HEK293 (cell line): ENCODE results near the gene HDAC11.
A peak's percentile ranks its signal among the peaks of the same experiment; 100 is the strongest.

Source experiments
- CTCF ChIA-PET: fragments of 350-600 bp; formaldehyde crosslinking; extraction: SDS; loops from one replicate; lab custom pipeline; 2021; ENCODE audit warnings: antibody characterized with exemption; lab: Yijun Ruan, JAX
- POLR2A ChIA-PET: fragments of 300-600 bp; formaldehyde crosslinking; extraction: SDS; loops from one replicate; lab custom pipeline; 2020; ENCODE audit warnings: antibody characterized with exemption, inconsistent platforms; lab: Yijun Ruan, JAX
- H3K27ac ChIP-seq: fragments of 200-500 bp; sonication (Bioruptor generic); 2 replicates; pipeline ENCODE4 v1.5.1; 2014; ENCODE audit warnings: low read depth, low read length, control low read depth, inconsistent platforms; ENCODE audit errors: extremely low read depth
- H3K36me3 ChIP-seq, 2 experiments: fragments of 200-500 bp in 1 of 2; sonication (Bioruptor generic) in 1 of 2; 1 replicate in 1 of 2; 2 replicates in 1 of 2; pipeline ENCODE4 v1.5.1; 2014 to 2017; ENCODE audit warnings: inconsistent platforms in 2 of 2, low read length in 2 of 2; ENCODE audit not compliant: control insufficient read depth in 2 of 2, insufficient read depth in 1 of 2
- H3K4me1 ChIP-seq: fragments of 200-500 bp; sonication (Bioruptor generic); 2 replicates; pipeline ENCODE4 v1.5.1; 2014; ENCODE audit warnings: mild to moderate bottlenecking, low read length, inconsistent platforms; ENCODE audit not compliant: control insufficient read depth, insufficient read depth
- H3K4me3 ChIP-seq: 2 replicates; pipeline ENCODE4 v1.5.1; 2011; ENCODE audit warnings: low read depth, mild to moderate bottlenecking, control low read depth, low read length, moderate library complexity
- H3K9me3 ChIP-seq: fragments of 200-500 bp; sonication (Bioruptor generic); 2 replicates; pipeline ENCODE4 v1.5.1; 2014; ENCODE audit warnings: low read depth, low read length, inconsistent platforms; ENCODE audit not compliant: control insufficient read depth, insufficient read depth
- GLI2 ChIP-seq: fragments of 450-650 bp; formaldehyde crosslinking; IDR thresholded peaks from 2 replicates; pipeline ENCODE4; 2017; ENCODE audit warnings: missing biosample characterization, missing genetic modification characterization, low read depth, borderline replicate concordance
- HOXC10 ChIP-seq: sonication (generic); formaldehyde crosslinking; IDR thresholded peaks from 2 replicates; pipeline ENCODE4 v1.8.1; 2023; ENCODE audit warnings: mild to moderate bottlenecking, missing genetic modification reagents
- KLF9 ChIP-seq: fragments of 450-650 bp; formaldehyde crosslinking; IDR thresholded peaks from 2 replicates; pipeline ENCODE4 v1.5.1; 2016; ENCODE audit warnings: missing biosample characterization, missing genetic modification characterization, low read depth
- MYNN ChIP-seq: fragments of 450-650 bp; formaldehyde crosslinking; IDR thresholded peaks from 2 replicates; pipeline ENCODE4 v1.5.1; 2016; ENCODE audit warnings: missing biosample characterization, missing genetic modification characterization, borderline replicate concordance
- RBAK ChIP-seq: fragments of 450-650 bp; formaldehyde crosslinking; IDR thresholded peaks from 2 replicates; pipeline ENCODE4 v1.5.1; 2016; ENCODE audit warnings: missing biosample characterization, missing genetic modification characterization
- SETDB1 ChIP-seq: IDR thresholded peaks from one replicate; pipeline ENCODE4 v1.6.1; 2017; ENCODE audit warnings: mild to moderate bottlenecking, low read length, moderate library complexity, mixed read lengths; ENCODE audit not compliant: insufficient read length
- SP3 ChIP-seq: fragments of 450-650 bp; formaldehyde crosslinking; IDR thresholded peaks from 2 replicates; pipeline ENCODE4 v1.5.1; 2016; ENCODE audit warnings: missing biosample characterization, missing genetic modification characterization
- WT1 ChIP-seq: fragments of 450-650 bp; formaldehyde crosslinking; IDR thresholded peaks from 2 replicates; pipeline ENCODE4 v1.5.1; 2016; ENCODE audit warnings: missing biosample characterization, missing genetic modification characterization
- YY1 ChIP-seq: fragments of 450-650 bp; formaldehyde crosslinking; IDR thresholded peaks from 2 replicates; pipeline ENCODE4 v1.5.1; 2018; ENCODE audit warnings: missing biosample characterization, missing genetic modification characterization
- YY2 ChIP-seq: fragments of 450-650 bp; formaldehyde crosslinking; IDR thresholded peaks from 2 replicates; pipeline ENCODE4 v1.5.1; 2016; ENCODE audit warnings: missing biosample characterization, missing genetic modification characterization
- ZBTB1 ChIP-seq: fragments of 450-650 bp; formaldehyde crosslinking; IDR thresholded peaks from 2 replicates; pipeline ENCODE4 v1.5.1; 2016; ENCODE audit warnings: missing biosample characterization, missing genetic modification characterization
- ZBTB49 ChIP-seq: fragments of 450-650 bp; formaldehyde crosslinking; IDR thresholded peaks from 2 replicates; pipeline ENCODE4 v1.5.1; 2016; ENCODE audit warnings: missing biosample characterization, missing genetic modification characterization, low read depth
- ZBTB7A ChIP-seq: fragments of 450-650 bp; formaldehyde crosslinking; IDR thresholded peaks from 2 replicates; pipeline ENCODE4 v1.5.1; 2016; ENCODE audit warnings: low read depth, missing biosample characterization, missing genetic modification characterization
- ZNF146 ChIP-seq: fragments of 450-650 bp; formaldehyde crosslinking; IDR thresholded peaks from 2 replicates; pipeline ENCODE4 v1.5.1; 2016; ENCODE audit warnings: missing biosample characterization, missing genetic modification characterization
- ZNF23 ChIP-seq: fragments of 450-650 bp; formaldehyde crosslinking; IDR thresholded peaks from 2 replicates; pipeline ENCODE4 v1.5.1; 2016; ENCODE audit warnings: missing biosample characterization, missing genetic modification characterization, borderline replicate concordance
- ZNF274 ChIP-seq, 2 experiments: fragments of 200-500 bp in 1 of 2; fragments of 450-650 bp in 1 of 2; sonication (Bioruptor generic) in 1 of 2; formaldehyde crosslinking in 1 of 2; IDR thresholded peaks; 2 replicates each; pipeline versions ENCODE4 v1.5.1 to v1.6.1; 2014 to 2016; ENCODE audit warnings: borderline replicate concordance in 1 of 2, inconsistent platforms in 1 of 2, low read length in 1 of 2, missing biosample characterization in 1 of 2, missing genetic modification characterization in 1 of 2
- ZNF600 ChIP-seq: fragments of 450-650 bp; formaldehyde crosslinking; IDR thresholded peaks from 2 replicates; pipeline ENCODE4 v1.5.1; 2016; ENCODE audit warnings: missing biosample characterization, missing genetic modification characterization
- ZNF624 ChIP-seq: fragments of 450-650 bp; formaldehyde crosslinking; IDR thresholded peaks from 2 replicates; pipeline ENCODE4 v1.5.1; 2017; ENCODE audit warnings: missing biosample characterization, missing genetic modification characterization
- ZNF660 ChIP-seq: fragments of 450-650 bp; IDR thresholded peaks from 2 replicates; pipeline ENCODE4 v1.5.1; 2018; ENCODE audit warnings: missing biosample characterization, mild to moderate bottlenecking, missing genetic modification characterization
- ZNF76 ChIP-seq: fragments of 450-650 bp; formaldehyde crosslinking; IDR thresholded peaks from 2 replicates; pipeline ENCODE4; 2016; ENCODE audit warnings: low read depth, missing biosample characterization, missing genetic modification characterization, borderline replicate concordance

HDAC11 gene

DNA sequence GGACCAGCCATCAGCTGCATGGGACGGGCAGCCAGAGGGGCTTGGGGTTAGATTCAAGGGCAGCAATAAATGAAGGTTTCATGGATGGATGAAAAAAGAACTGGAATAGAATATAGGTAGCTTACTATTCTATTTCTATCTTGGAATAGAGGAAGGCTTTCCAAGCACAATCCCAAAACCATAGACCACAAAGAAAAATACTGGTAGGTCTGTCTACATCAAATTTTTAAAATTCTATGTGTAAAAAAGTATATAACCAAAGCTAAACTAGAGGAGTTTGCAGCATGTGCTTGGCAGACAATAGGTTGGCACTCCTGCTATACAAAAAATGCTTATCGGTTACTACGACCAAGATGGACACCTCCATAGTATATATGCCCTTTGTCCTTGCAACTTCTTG lies 61.6 kb downstream of the HDAC11 start (continued):
- TF ChIP-seq ZNF624 (no peak), HOXC10 (CRISPR knock-in tag) (no peak), YY1 (tag by site-specific recombination) (no peak), ZBTB49 (no peak)

DNA sequence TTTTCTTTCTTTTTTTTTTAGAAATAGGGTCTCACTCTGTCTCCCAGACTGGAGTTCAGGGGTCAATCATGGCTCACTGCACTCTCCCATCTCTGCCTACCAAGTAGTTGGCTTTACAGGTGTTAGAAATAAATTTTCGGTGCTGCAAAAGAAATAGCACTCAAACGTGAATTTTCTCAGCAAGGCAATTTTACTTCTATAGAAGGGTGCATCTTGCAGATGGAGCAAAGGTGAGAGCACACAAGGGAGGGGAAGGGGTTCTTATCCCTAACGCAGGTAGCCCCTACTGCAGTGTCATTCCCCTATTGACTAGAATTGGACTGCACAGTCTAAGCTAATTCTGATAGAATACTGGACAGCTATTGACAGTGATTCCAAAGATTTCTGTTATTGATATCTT lies 62.0 kb downstream of the HDAC11 start:
- Histone ChIP-seq H3K36me3 (no peaks in the 10 kb centered on the region), H3K4me3 (no peak overlapping the region), H3K27ac (no peak overlapping the region), H3K4me1 (no peaks in the 10 kb centered on the region), H3K9me3 (no peaks in the 10 kb centered on the region)
- CTCF ChIA-PET, result interaction anchor here (0.9 to 2.0 kb wide), 2 partner anchors 13 to 106 kb away, joined by 4 to 8 read pairs; no protein-coding TSS in a partner anchor
- POLR2A ChIA-PET, result interaction anchor here (0.7 kb wide), 3 partner anchors 29 to 138 kb away, joined by 3 to 6 read pairs (median 3); no protein-coding TSS in a partner anchor
- TF ChIP-seq SETDB1 (peak; percentile 72), WT1 (tag by site-specific recombination) (no peak)

DNA sequence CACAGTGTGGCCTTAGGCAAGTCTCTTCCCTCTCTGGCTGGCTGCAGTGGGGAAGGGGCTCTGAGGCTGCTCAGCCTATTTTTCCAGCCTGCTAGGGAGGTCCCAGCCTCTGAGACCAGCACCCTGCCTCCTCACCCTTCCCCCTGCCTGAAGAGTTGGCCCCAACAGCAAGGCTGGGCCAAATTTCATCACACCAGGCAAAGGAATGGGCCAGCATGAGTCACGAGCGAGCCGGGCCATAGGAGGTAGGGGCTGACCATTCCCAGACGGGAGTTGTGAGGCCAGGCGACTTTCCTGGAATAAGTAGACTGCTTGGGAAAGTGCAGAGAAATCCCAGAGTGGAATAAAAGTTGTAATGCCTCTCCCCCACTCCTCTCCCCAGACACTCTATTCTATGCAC lies 63.1 kb downstream of the HDAC11 start:
- H3K36me3 ChIP-seq, result no peaks in the 10 kb centered on the region
- H3K4me3 ChIP-seq, result no peak overlapping the region
- TF ChIP-seq ZNF660 (tag by site-specific recombination) (no peak), ZNF600 (tag by site-specific recombination) (no peak), ZBTB1 (tag by site-specific recombination) (no peak), ZNF76 (tag by site-specific recombination) (no peak), MYNN (tag by site-specific recombination) (no peak), GLI2 (no peak)
- H3K27ac ChIP-seq, result no peak overlapping the region
- H3K9me3 ChIP-seq, result no peaks in the 10 kb centered on the region
- ChIA-PET CTCF (interaction anchor here (1.4 kb wide), 1 partner anchor 114 kb away, joined by 3 read pairs; no protein-coding TSS in a partner anchor), POLR2A (no interaction called here)
- H3K4me1 ChIP-seq, result no peaks in the 10 kb centered on the region

DNA sequence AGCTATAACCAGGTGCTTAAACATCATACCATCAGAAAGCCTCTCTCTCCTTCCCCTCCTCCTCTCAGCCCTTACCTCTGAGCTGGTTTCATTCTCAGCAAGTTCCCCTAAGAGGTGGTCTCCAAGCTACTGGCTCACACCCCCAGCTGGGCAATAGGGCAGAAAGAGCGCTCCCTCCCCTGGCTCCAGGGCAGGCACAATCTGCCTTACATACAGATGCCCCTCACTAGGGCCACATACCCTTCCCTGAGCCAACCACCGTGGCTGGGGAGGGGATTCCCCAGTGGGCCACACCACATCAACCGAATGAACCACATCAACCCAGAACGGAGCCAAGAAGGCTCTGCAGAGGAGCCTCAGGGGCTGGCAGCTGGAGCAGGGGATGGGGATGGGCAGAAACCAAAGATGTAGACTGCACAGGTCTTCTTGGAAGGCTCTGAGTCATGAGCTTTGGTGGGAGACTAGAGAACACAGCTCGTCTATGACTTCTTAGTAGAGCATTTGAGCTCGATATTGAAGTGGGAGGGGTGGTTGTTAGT lies 64.3 kb downstream of the HDAC11 start:
- POLR2A ChIA-PET, result no interaction called here
- H3K27ac ChIP-seq, result no peak overlapping the region
- H3K4me3 ChIP-seq, result no peak overlapping the region
- H3K9me3 ChIP-seq, result no peaks in the 10 kb centered on the region
- H3K36me3 ChIP-seq, result no peaks in the 10 kb centered on the region
- CTCF ChIA-PET, result interaction anchor here (1.4 kb wide), 1 partner anchor 113 kb away, joined by 3 read pairs; no protein-coding TSS in a partner anchor
- TF ChIP-seq ZNF23 (no peak), MYNN (tag by site-specific recombination) (no peak), RBAK (tag by site-specific recombination) (no peak), ZBTB7A (tag by site-specific recombination) (no peak), ZNF274 (IDR thresholded peaks at IDR 0.05; ENCODE audit: low read length) (no peak), ZNF274 (tag by site-specific recombination; IDR thresholded peaks at IDR 0.05; ENCODE audit: borderline replicate concordance) (no peak), YY2 (no peak), SP3 (no peak), ZNF146 (no peak), KLF9 (no peak)
- H3K4me1 ChIP-seq, result no peaks in the 10 kb centered on the region
